ENCODE results near the gene SMIM11.

The SMIM11 gene

DNA sequence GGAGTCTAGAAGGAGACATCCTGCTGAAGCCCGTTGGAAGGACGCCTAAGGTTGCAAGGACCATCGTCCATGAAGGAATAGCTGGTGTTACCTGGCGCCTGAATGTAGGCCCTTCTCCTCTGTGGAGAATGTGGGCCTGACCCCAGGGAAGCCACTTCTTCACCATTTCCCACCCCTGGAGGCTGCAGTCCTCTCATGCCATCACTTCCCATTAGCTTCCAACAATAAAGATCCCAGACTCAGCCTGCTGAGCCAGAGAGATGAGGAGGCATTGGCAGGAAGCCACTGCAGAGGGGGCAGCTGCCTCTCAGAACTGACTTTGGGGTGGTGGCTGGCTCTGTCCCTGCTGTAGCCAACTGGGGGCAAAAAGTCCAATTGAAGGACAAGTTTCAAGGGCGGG lies 32.8 kb upstream of the SMIM11 start:
- Histone ChIP-seq H3K4me3 (ENCODE audit: low read length) (no peak overlapping the region), H3K9me3 (ENCODE audit: insufficient read depth, low read depth, low read length) (no peaks in the 10 kb centered on the region), H3K36me3 (ENCODE audit: insufficient read depth, low read length) (no peaks in the 10 kb centered on the region), H3K4me1 (ENCODE audit: insufficient read depth, low read length) (no peaks in the 10 kb centered on the region), H3K27ac (ENCODE audit: low read depth, low read length) (no peak overlapping the region), H3K9ac (ENCODE audit: low read depth, low read length) (no peak overlapping the region), H3K27me3 (ENCODE audit: insufficient read depth, low read length) (no peaks in the 10 kb centered on the region)
- 93% methylated on average over 5 of the region's 5 CpGs for WGBS

DNA sequence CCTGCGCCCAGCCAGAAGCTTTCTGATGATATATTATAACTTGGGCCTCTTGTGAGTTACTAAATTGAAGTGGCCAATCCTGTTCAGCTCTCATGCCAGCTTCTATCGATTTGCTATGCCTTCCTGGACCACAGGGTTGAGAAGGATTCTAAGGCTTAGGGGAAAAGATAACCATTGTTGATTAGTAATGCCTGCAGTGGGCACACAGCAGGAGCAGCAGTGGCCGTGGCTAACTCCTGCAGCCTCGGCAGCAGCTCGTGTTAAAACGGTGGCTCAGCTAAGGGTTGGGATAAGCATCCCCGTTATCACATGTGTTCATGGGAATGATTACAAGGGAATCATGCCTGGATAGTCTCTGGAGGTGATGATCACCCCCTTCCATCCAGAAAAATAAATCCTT lies 32.0 kb upstream of the SMIM11 start:
- 87% methylated on average over 7 of the region's 7 CpGs for WGBS
- Histone ChIP-seq H3K4me1 (ENCODE audit: insufficient read depth, low read length) (no peaks in the 10 kb centered on the region), H3K27ac (ENCODE audit: low read depth, low read length) (no peak overlapping the region), H3K36me3 (ENCODE audit: insufficient read depth, low read length) (no peaks in the 10 kb centered on the region), H3K9ac (ENCODE audit: low read depth, low read length) (no peak overlapping the region), H3K27me3 (ENCODE audit: insufficient read depth, low read length) (no peaks in the 10 kb centered on the region), H3K9me3 (ENCODE audit: insufficient read depth, low read depth, low read length) (no peaks in the 10 kb centered on the region), H3K4me3 (ENCODE audit: low read length) (no peak overlapping the region)

DNA sequence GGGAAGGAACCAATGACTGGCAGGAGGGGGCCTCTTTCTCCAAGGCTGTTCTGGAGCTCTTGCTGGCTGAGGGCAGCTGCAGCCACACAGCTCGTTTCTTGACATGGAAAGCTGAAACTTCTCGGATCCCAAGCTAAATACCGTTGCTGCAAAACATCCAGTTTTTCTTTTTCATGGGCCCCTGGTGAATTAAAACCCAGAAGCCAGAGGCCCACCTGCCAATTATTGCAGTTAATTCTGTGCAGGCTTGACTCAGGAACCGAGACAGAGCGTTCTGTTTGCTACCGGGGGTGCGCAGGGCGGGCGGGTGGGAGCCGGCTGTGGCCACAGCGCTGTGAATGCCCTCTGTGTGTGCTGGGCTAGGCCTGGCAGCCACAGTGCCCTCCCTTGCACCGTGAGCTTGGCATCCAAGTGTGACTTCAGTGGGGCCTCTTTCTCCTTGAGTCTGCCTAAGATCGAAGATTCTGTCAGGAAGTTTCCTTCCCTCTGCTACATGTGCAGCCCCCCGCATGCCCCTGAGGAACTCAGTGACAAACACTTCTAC lies 31.4 kb upstream of the SMIM11 start:
- Histone ChIP-seq H3K4me3 (ENCODE audit: low read length) (no peak overlapping the region), H3K27me3 (ENCODE audit: insufficient read depth, low read length) (no peaks in the 10 kb centered on the region), H3K27ac (ENCODE audit: low read depth, low read length) (no peak overlapping the region), H3K9me3 (ENCODE audit: insufficient read depth, low read depth, low read length) (no peaks in the 10 kb centered on the region), H3K9ac (ENCODE audit: low read depth, low read length) (no peak overlapping the region), H3K36me3 (ENCODE audit: insufficient read depth, low read length) (no peaks in the 10 kb centered on the region), H3K4me1 (ENCODE audit: insufficient read depth, low read length) (no peaks in the 10 kb centered on the region)
- WGBS = 95% methylated on average over 14 of the region's 14 CpGs

DNA sequence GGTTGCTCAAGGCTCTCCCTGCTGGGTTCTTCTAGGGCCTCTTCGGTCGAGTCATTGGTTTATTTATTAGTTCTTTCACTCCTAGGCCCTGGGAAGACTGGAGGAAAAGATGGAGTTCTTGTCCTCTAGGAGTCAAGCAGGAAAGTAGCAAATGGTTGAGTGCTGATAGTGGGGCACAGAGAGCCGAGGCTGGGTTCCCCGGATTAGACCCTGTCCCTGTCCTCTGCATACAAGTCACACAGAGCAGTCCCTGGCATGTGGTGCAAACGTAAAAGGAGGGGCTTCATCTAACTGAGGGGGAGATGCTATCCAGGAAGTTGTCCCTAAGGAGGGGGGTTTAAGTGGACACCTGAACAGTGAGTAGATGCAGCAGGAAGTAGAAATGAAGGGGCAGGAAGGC lies 30.7 kb upstream of the SMIM11 start:
- no peak overlapping the region for H3K9ac ChIP-seq (ENCODE audit: low read depth, low read length)
- H3K4me3 ChIP-seq (ENCODE audit: low read length) = no peak overlapping the region
- H3K36me3 ChIP-seq (ENCODE audit: insufficient read depth, low read length) = no peaks in the 10 kb centered on the region
- 94% methylated on average over 5 of the region's 5 CpGs for WGBS
- no peak overlapping the region for H3K27ac ChIP-seq (ENCODE audit: low read depth, low read length)
- no peaks in the 10 kb centered on the region for H3K9me3 ChIP-seq (ENCODE audit: insufficient read depth, low read depth, low read length)
- no peaks in the 10 kb centered on the region for H3K27me3 ChIP-seq (ENCODE audit: insufficient read depth, low read length)
- no peaks in the 10 kb centered on the region for H3K4me1 ChIP-seq (ENCODE audit: insufficient read depth, low read length)

DNA sequence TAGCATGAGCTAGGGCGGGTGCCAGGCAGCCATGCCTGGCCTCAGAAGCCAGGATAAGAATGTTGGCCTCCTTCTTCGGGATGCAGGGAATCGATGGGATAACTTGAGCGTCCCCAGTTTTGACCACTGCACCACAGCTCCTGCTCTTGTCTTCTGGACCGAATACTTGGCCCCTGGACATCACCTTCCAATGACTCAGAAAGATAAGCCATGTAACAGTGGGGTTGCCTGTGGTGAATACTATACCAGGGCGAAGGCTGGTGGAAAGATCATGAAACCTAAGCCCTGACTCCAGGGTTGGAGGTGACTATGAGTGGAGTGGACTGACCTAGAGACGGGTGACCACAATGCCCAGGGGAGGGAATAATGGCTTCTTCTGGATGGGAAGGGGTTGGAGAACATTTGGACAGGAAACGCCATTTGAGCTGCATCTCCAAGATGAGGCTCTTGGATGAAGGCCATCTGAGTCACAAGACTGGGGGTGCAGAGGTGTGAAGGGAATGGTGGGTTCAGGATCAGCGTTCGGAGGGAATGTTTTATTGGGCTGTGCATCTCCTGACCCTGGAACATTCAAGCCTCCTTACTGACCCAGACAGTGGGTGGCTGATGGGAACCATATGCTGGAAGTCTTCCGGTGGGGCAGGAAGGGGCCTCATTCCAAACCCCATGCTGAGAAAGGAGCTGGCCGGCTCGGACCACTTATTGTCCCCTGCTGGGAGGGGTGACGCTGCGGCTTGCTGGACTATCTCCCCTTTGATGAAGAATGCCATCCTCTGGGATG lies 30.0 kb upstream of the SMIM11 start:
- Histone ChIP-seq H3K4me1 (ENCODE audit: insufficient read depth, low read length) (no peaks in the 10 kb centered on the region), H3K36me3 (ENCODE audit: insufficient read depth, low read length) (no peaks in the 10 kb centered on the region), H3K27me3 (ENCODE audit: insufficient read depth, low read length) (no peaks in the 10 kb centered on the region), H3K4me3 (ENCODE audit: low read length) (no peak overlapping the region), H3K9me3 (ENCODE audit: insufficient read depth, low read depth, low read length) (no peaks in the 10 kb centered on the region), H3K9ac (ENCODE audit: low read depth, low read length) (no peak overlapping the region), H3K27ac (ENCODE audit: low read depth, low read length) (no peak overlapping the region)
- 84% methylated on average over 15 of the region's 15 CpGs for WGBS

DNA sequence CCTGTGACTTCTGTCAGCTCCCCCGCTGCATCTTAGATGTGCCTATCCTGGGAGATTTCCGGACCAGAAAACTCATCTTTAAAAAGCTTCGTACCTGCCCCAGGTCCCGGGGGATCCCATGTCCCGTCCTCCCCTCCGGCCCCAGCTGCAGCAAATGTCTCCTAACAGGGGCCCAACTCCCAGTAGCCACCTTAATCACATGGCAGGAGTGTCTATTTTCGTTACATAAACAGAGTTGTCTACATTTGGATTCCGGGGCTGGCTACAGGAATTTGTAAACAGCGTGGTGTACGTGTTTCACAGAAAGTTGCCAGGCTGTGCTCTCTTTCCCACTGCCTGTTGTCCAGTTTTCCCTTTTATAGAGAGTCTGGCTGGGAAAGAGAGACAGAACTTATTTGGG lies 29.4 kb upstream of the SMIM11 start:
- no peaks in the 10 kb centered on the region for H3K27me3 ChIP-seq (ENCODE audit: insufficient read depth, low read length)
- no peaks in the 10 kb centered on the region for H3K9me3 ChIP-seq (ENCODE audit: insufficient read depth, low read depth, low read length)
- no peak overlapping the region for H3K9ac ChIP-seq (ENCODE audit: low read depth, low read length)
- H3K27ac ChIP-seq (ENCODE audit: low read depth, low read length) = no peak overlapping the region
- no peak overlapping the region for H3K4me3 ChIP-seq (ENCODE audit: low read length)
- no peaks in the 10 kb centered on the region for H3K36me3 ChIP-seq (ENCODE audit: insufficient read depth, low read length)
- no peaks in the 10 kb centered on the region for H3K4me1 ChIP-seq (ENCODE audit: insufficient read depth, low read length)
- 94% methylated on average over 10 of the region's 10 CpGs for WGBS

DNA sequence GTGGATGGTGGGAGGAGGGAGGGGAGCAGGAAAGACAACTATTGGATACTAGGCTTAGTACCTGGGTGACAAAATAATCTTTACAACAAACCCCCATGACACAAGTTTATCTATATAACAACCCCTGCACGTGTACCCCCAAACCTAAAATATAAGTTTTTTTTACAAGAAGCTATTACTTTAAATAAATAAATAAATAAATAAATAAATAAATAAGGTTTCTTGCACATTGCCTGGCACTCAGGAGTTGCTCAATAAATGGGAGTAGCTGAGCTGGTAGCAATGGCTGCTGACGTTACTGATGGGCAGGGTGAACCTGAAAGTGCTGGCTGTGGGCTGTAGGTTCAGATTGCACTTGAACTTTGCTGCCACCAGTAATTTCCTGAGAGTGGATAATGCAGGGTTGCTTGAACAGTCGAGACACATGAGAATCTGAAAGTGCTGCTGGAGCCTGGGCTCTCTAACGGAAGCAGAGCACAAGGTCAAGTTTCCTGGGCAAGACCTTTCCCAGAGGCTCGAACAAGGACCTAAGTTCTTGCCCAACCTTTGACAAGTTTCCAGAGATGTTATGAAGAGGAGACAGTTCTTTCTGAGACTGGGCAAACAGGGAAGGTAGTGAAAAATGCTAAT lies 26.3 kb upstream of the SMIM11 start:
- no peaks in the 10 kb centered on the region for H3K9me3 ChIP-seq (ENCODE audit: insufficient read depth, low read depth, low read length)
- H3K4me1 ChIP-seq (ENCODE audit: insufficient read depth, low read length) = no peaks in the 10 kb centered on the region
- 88% methylated on average over 4 of the region's 5 CpGs for WGBS
- H3K9ac ChIP-seq (ENCODE audit: low read depth, low read length) = no peak overlapping the region
- no peak overlapping the region for H3K27ac ChIP-seq (ENCODE audit: low read depth, low read length)
- H3K27me3 ChIP-seq (ENCODE audit: insufficient read depth, low read length) = no peaks in the 10 kb centered on the region
- H3K4me3 ChIP-seq (ENCODE audit: low read length) = no peak overlapping the region
- H3K36me3 ChIP-seq (ENCODE audit: insufficient read depth, low read length) = no peaks in the 10 kb centered on the region

DNA sequence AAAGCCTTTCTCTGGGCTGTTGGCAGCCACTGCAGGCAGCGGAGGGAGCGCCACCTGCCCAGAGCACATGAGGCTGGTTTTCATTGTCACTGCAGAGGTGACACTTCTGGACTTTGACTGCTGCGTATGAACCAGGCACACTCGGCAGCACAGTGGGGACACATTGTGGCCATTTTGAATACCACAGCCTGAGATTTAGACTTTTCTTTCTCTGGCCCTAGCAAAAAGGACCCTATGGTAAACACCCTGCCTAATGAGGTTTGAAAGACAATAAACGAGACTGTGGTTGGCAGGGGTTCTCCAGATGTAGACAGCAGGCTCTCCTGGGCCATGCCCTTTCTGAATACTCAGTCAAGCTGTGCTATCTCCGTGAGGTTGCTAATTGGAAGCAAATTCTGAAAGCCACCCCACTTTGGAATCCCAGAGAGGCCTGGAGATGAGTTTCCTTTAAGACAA lies 23.5 kb upstream of the SMIM11 start:
- no peaks in the 10 kb centered on the region for H3K4me1 ChIP-seq (ENCODE audit: insufficient read depth, low read length)
- H3K9ac ChIP-seq (ENCODE audit: low read depth, low read length) = no peak overlapping the region
- H3K27ac ChIP-seq (ENCODE audit: low read depth, low read length) = no peak overlapping the region
- H3K36me3 ChIP-seq (ENCODE audit: insufficient read depth, low read length) = no peaks in the 10 kb centered on the region
- no peak overlapping the region for H3K4me3 ChIP-seq (ENCODE audit: low read length)
- 54% methylated on average over 6 of the region's 6 CpGs for WGBS
- no peaks in the 10 kb centered on the region for H3K9me3 ChIP-seq (ENCODE audit: insufficient read depth, low read depth, low read length)
- H3K27me3 ChIP-seq (ENCODE audit: insufficient read depth, low read length) = no peaks in the 10 kb centered on the region

DNA sequence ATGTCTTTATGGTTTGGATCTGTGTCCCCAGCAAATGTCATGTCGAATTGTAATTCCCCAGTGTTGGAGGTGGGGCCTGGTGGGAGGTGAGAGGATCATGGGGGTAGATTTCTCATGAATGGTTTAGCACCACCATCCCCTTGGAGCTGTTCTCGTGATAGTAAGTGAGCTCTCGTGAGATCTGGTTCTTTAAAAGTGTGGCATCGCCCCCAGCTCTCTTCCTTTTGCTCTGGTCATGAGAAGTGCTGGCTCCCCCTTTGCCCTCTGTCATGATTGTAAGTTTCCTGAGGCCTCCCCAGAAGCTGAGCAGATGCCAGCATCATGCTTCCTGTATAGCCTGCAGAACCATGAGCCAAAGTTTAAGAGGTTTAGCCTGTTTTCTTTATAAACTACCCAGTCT lies 22.8 kb upstream of the SMIM11 start:
- 91% methylated on average over 4 of the region's 4 CpGs for WGBS
- H3K4me3 ChIP-seq (ENCODE audit: low read length) = no peak overlapping the region
- no peaks in the 10 kb centered on the region for H3K9me3 ChIP-seq (ENCODE audit: insufficient read depth, low read depth, low read length)
- no peaks in the 10 kb centered on the region for H3K4me1 ChIP-seq (ENCODE audit: insufficient read depth, low read length)
- no peaks in the 10 kb centered on the region for H3K27me3 ChIP-seq (ENCODE audit: insufficient read depth, low read length)
- H3K36me3 ChIP-seq (ENCODE audit: insufficient read depth, low read length) = no peaks in the 10 kb centered on the region
- H3K9ac ChIP-seq (ENCODE audit: low read depth, low read length) = no peak overlapping the region
- H3K27ac ChIP-seq (ENCODE audit: low read depth, low read length) = no peak overlapping the region

DNA sequence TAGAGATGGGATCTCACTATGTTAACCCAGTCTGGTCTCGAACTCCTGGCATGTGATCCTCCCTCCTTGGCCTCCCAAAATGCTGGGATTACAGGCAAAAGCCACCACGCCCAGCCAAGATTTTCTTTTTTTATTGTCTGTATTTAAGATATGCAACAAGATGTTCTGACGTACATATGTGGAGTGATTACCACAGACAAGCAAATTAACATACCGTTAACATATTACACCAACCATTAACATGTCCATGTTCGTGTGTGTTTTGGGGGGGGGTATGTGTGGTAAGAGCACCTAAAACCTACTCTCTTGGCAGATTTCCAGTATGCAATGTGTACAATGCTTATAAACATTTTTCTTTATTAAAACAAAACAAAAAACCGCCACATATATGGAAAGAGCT lies 22.1 kb upstream of the SMIM11 start:
- 100% methylated on average over 3 of the region's 6 CpGs for WGBS
- no peaks in the 10 kb centered on the region for H3K36me3 ChIP-seq (ENCODE audit: insufficient read depth, low read length)
- H3K9ac ChIP-seq (ENCODE audit: low read depth, low read length) = no peak overlapping the region
- H3K27me3 ChIP-seq (ENCODE audit: insufficient read depth, low read length) = no peaks in the 10 kb centered on the region
- no peaks in the 10 kb centered on the region for H3K9me3 ChIP-seq (ENCODE audit: insufficient read depth, low read depth, low read length)
- H3K4me3 ChIP-seq (ENCODE audit: low read length) = no peak overlapping the region
- no peaks in the 10 kb centered on the region for H3K4me1 ChIP-seq (ENCODE audit: insufficient read depth, low read length)
- no peak overlapping the region for H3K27ac ChIP-seq (ENCODE audit: low read depth, low read length)

DNA sequence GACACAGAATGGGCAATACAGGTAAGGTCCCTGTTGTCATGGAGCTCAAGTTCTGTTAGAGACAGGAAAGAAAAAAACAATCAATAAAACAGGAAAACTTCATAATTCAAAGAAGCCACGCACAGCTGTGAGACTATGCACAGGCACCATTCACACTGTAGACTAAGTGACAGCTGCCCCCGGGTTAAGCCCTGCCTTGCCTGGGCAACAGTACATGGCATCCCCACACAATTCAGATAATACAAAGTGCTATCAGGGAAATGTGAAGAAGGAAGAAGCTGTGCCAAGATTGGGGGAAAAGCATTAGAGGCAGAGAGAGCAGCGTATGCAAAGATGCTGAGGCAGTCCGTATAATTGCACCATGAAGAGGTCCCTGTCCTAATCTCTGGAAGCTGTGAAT lies 20.5 kb upstream of the SMIM11 start:
- H3K9ac ChIP-seq (ENCODE audit: low read depth, low read length) = no peak overlapping the region
- H3K4me3 ChIP-seq (ENCODE audit: low read length) = no peak overlapping the region
- H3K4me1 ChIP-seq (ENCODE audit: insufficient read depth, low read length) = no peaks in the 10 kb centered on the region
- no peaks in the 10 kb centered on the region for H3K36me3 ChIP-seq (ENCODE audit: insufficient read depth, low read length)
- no peaks in the 10 kb centered on the region for H3K27me3 ChIP-seq (ENCODE audit: insufficient read depth, low read length)
- H3K27ac ChIP-seq (ENCODE audit: low read depth, low read length) = no peak overlapping the region
- WGBS = 89% methylated on average over 4 of the region's 4 CpGs
- peaks cover 6% of the 10 kb centered on the region; the same call in 1 of the 2 replicates for H3K9me3 ChIP-seq (ENCODE audit: insufficient read depth, low read depth, low read length)

Measured in HUES64 (cell line).